ENCODE data around the gene SYP.

- TF ChIP-seq HNRNPK (IDR thresholded peaks at IDR 0.05; ENCODE audit: low read depth, low read length, poor library complexity, severe bottlenecking) (no peak), DACH1 (IDR thresholded peaks at IDR 0.05; ENCODE audit: partially characterized antibody) (no peak), POLR2AphosphoS5 (IDR thresholded peaks at IDR 0.05; ENCODE audit: control insufficient read depth, insufficient read depth, low read depth, low read length) (no peak), CTCF (IDR thresholded peaks at IDR 0.05 in 2 of 3, conservative IDR thresholded peaks at IDR 0.05 in 1 of 3; ENCODE audit: insufficient read depth in 2 of 3, low read depth in 1 of 3, low read length in 3 of 3) (no peak), ATF1 (CRISPR knock-in tag; IDR thresholded peaks at IDR 0.05) (no peak), ATF1 (tag; IDR thresholded peaks at IDR 0.05) (no peak), JUNB (CRISPR knock-in tag; conservative IDR thresholded peaks at IDR 0.05) (no peak)
Measured at GRCh38 chrX:49191574-49192011, 8.4 kb downstream of the SYP start.
